Measurements from ENCODE around the gene SIT1.
"Not testable (repeated sequence)": the region's sequence is repeated elsewhere in the genome, so short reads cannot be mapped to it uniquely, and the experiment has no call there.

GRCh38 chr9:35640431-35640830 is 10.3 kb downstream of the SIT1 start:
- not testable (repeated sequence) for TF ChIP-seq CTCF (IDR thresholded peaks at IDR 0.05; ENCODE audit: low read length); EZH2 (IDR thresholded peaks at IDR 0.05; ENCODE audit: borderline replicate concordance, low read length)
